Frontal cortex (tissue), 4 donors: ENCODE results near the gene NDUFS7. TPM values are rescaled to one million over a fixed set of nuclear protein-coding genes. Genes with fewer than 3 reads are reported as not detected.

Experiments used
- DNase-seq, 2 donors: peaks; one replicate each; pipeline ENCODE4 v3.0.0; 2012; ENCODE audit warnings: low spot score in 2 of 2
- FAIRE-seq: peaks from 2 replicates; lab custom pipeline; 2012; peaks lifted over from hg19 to GRCh38; lab: Jason Lieb, UNC
- total RNA-seq: library from RNA; depleted of rRNA; stranded (reverse); fragments of >200 nt; gene quantifications from one replicate; pipeline ENCODE4 v1.2.3, GENCODE V29; 2014
- donor health status: control.
- donor health status: control.
- donor health status: control.

Gene NDUFS7
- total RNA-seq, 1 donor from 2014 or later: 27.7 TPM

- FAIRE-seq: no peak
- DNase-seq: no peak
Observed at GRCh38 chr19:1397838-1398237, 14.1 kb downstream of the NDUFS7 start.

GRCh38 chr19:1399079-1399478, 15.4 kb downstream of the NDUFS7 start:
- FAIRE-seq (no peak), DNase-seq (no peak)

GRCh38 chr19:1399745-1400144, 16.0 kb downstream of the NDUFS7 start:
- DNase-seq (no peak), FAIRE-seq (no peak)

- peak; percentile 69 to 79 for DNase-seq
- no peak for FAIRE-seq
Observed at GRCh38 chr19:1400281-1401137, 16.8 kb downstream of the NDUFS7 start.

GRCh38 chr19:1401138-1401888, 17.6 kb downstream of the NDUFS7 start, which contains the start of gene GAMT:
Gene GAMT, minus strand, starts transcription at chr19:1401542. Its CDS starts 66 bp downstream, at chr19:1401476.
- no peak for FAIRE-seq

GRCh38 chr19:1401889-1402217, 18.1 kb downstream of the NDUFS7 start:
- no peak for FAIRE-seq
- DNase-seq: no peak

More at GRCh38 chr19:1401138-1401888, 17.6 kb downstream of the NDUFS7 start, which contains the start of gene GAMT:
- DNase-seq: peak; percentile 88 to 91

GRCh38 chr19:1402411-1403070, 18.8 kb downstream of the NDUFS7 start:
- FAIRE-seq (no peak), DNase-seq (no peak)

- DNase-seq (peak; percentile 97 to 98), FAIRE-seq (no peak)
Observed at GRCh38 chr19:1406774-1407527, 23.2 kb downstream of the NDUFS7 start.

GRCh38 chr19:1407528-1408299, 24.0 kb downstream of the NDUFS7 start, which contains the start of gene DAZAP1:
Gene DAZAP1, plus strand, starts transcription at chr19:1407586. Its CDS starts 188 bp downstream, at chr19:1407774.
- FAIRE-seq (no peak), DNase-seq (no peak)

- FAIRE-seq (no peak), DNase-seq (no peak)
Observed at GRCh38 chr19:1408300-1409203, 24.8 kb downstream of the NDUFS7 start.

GRCh38 chr19:1409204-1410005, 25.7 kb downstream of the NDUFS7 start:
- FAIRE-seq: no peak
- no peak for DNase-seq

GRCh38 chr19:1410136-1410786, 26.6 kb downstream of the NDUFS7 start:
- FAIRE-seq: no peak
- DNase-seq: no peak

GRCh38 chr19:1410789-1411188, 27.1 kb downstream of the NDUFS7 start:
- FAIRE-seq: no peak
- DNase-seq: no peak

- FAIRE-seq: peak; percentile 33
- DNase-seq: peak; percentile 74 to 82
Observed at GRCh38 chr19:1411255-1412191, 27.8 kb downstream of the NDUFS7 start.

GRCh38 chr19:1412323-1412923, 28.7 kb downstream of the NDUFS7 start:
- FAIRE-seq: no peak
- no peak for DNase-seq
